ENCODE results near the gene FAM50A. TPM values are rescaled to one million over a fixed set of nuclear protein-coding genes. Genes with fewer than 3 reads are reported as not detected.
A peak's percentile ranks its signal among the peaks of the same experiment; 100 is the strongest.

Gene FAM50A
- total RNA-seq, 1 donor from 2014 or later = 108 TPM

GRCh38 chrX:154411981-154412340 is 32.0 kb upstream of the FAM50A start:
- Mint-ChIP-seq H3K36me3 (ENCODE audit: low read depth) (peaks cover 3% of the 10 kb centered on the region), H3K4me1 (ENCODE audit: low read depth) (peaks cover 19% of the 10 kb centered on the region), H3K9me3 (ENCODE audit: low read depth) (no peaks in the 10 kb centered on the region), H3K27me3 (ENCODE audit: low read depth) (no peaks in the 10 kb centered on the region), H3K27ac (ENCODE audit: unreplicated experiment) (peak overlapping the region; percentile 45), H3K4me3 (ENCODE audit: unreplicated experiment) (peak overlapping the region; percentile 88)
- DNase-seq (ENCODE audit: low spot score) = no peak
- TF ChIP-seq CTCF (IDR thresholded peaks at IDR 0.05) = no peak

GRCh38 chrX:154412468-154412867 is 31.5 kb upstream of the FAM50A start:
- Mint-ChIP-seq H3K4me1 (ENCODE audit: low read depth) (peaks cover 19% of the 10 kb centered on the region), H3K9me3 (ENCODE audit: low read depth) (no peaks in the 10 kb centered on the region), H3K27ac (ENCODE audit: unreplicated experiment) (no peak overlapping the region), H3K27me3 (ENCODE audit: low read depth) (no peaks in the 10 kb centered on the region), H3K36me3 (ENCODE audit: low read depth) (peaks cover 3% of the 10 kb centered on the region), H3K4me3 (ENCODE audit: unreplicated experiment) (peak overlapping the region; percentile 88)
- DNase-seq (ENCODE audit: low spot score) = no peak
- TF ChIP-seq CTCF (IDR thresholded peaks at IDR 0.05) = no peak

- H3K27ac Mint-ChIP-seq (ENCODE audit: unreplicated experiment) = no peak overlapping the region
- H3K9me3 Mint-ChIP-seq (ENCODE audit: low read depth) = no peaks in the 10 kb centered on the region
- H3K4me1 Mint-ChIP-seq (ENCODE audit: low read depth) = peaks cover 17% of the 10 kb centered on the region
- H3K27me3 Mint-ChIP-seq (ENCODE audit: low read depth) = no peaks in the 10 kb centered on the region
- no peak for TF ChIP-seq CTCF (IDR thresholded peaks at IDR 0.05)
- no peak overlapping the region for H3K4me3 Mint-ChIP-seq (ENCODE audit: unreplicated experiment)
- H3K36me3 Mint-ChIP-seq (ENCODE audit: low read depth) = peaks cover 3% of the 10 kb centered on the region
- DNase-seq (ENCODE audit: low spot score) = no peak
Measured at GRCh38 chrX:154413142-154413541, 30.8 kb upstream of the FAM50A start.

- no peak for DNase-seq (ENCODE audit: low spot score)
- no peak for TF ChIP-seq CTCF (IDR thresholded peaks at IDR 0.05)
- no peaks in the 10 kb centered on the region for H3K27me3 Mint-ChIP-seq (ENCODE audit: low read depth)
- H3K4me3 Mint-ChIP-seq (ENCODE audit: unreplicated experiment) = no peak overlapping the region
- H3K27ac Mint-ChIP-seq (ENCODE audit: unreplicated experiment) = no peak overlapping the region
- H3K36me3 Mint-ChIP-seq (ENCODE audit: low read depth) = no peaks in the 10 kb centered on the region
- H3K4me1 Mint-ChIP-seq (ENCODE audit: low read depth) = peaks cover 3% of the 10 kb centered on the region
- no peaks in the 10 kb centered on the region for H3K9me3 Mint-ChIP-seq (ENCODE audit: low read depth)
Measured at GRCh38 chrX:154417157-154417556, 26.8 kb upstream of the FAM50A start.

- Mint-ChIP-seq H3K9me3 (ENCODE audit: low read depth) (no peaks in the 10 kb centered on the region), H3K27ac (ENCODE audit: unreplicated experiment) (no peak overlapping the region), H3K4me3 (ENCODE audit: unreplicated experiment) (no peak overlapping the region), H3K36me3 (ENCODE audit: low read depth) (no peaks in the 10 kb centered on the region), H3K4me1 (ENCODE audit: low read depth) (peaks cover 3% of the 10 kb centered on the region), H3K27me3 (ENCODE audit: low read depth) (no peaks in the 10 kb centered on the region)
- TF ChIP-seq CTCF (IDR thresholded peaks at IDR 0.05) = no peak
- no peak for DNase-seq (ENCODE audit: low spot score)
Measured at GRCh38 chrX:154419189-154419588, 24.8 kb upstream of the FAM50A start.
